Myometrial cell (primary cell): Measurements from ENCODE around the gene CTSF. TPM values are rescaled to one million over a fixed set of nuclear protein-coding genes. Genes with fewer than 3 reads are reported as not detected.

Source experiments
- total RNA-seq: library from RNA; depleted of rRNA; stranded (reverse); fragments of >200 nt; gene quantifications from 2 replicates; pipeline ENCODE4 v1.2.3, GENCODE V29; 2015

The CTSF gene
- 9.5 and 14.5 TPM in 2 replicates for total RNA-seq

DNA sequence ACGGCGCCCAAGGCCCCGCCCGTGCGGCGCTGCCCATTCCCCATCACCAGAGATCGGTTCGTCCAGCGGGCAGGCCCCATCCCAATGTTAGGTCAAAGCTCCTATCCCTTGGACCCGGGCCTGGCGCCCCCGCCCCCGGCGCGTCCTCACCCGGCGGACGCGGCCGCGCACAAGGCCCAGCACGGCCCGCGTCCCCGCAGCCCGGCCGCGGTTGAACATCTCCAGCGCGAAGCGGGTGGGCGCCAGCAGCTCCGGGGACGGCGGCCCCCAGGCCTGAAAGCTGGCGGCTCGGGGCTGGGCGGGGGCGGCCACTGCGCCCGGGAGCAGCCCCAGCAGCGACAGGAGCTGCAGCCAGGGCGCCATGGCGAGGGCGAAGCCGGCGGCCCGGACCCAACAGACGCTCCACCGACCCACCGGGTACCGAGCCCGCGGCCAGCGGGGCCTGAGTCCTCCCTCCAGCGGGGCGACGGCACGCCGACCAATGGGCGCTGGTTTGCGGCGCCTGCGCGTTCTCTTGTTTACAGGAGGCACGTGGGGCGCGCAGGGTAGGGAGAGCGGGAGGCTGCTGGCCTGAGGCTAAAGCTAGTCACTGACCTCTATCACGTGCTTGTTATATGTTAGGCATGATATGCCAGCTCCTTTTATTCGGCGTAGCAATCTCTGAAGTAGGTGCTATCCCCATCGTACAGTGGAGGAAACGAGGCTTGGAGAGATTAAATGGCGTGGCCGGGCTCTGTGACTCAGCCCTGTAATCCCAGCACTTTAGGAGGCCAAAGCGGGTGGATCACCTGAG lies at the start of gene CTSF:
TSS of gene CTSF (minus strand) at position 483 of the 793 bp plus-strand sequence. CDS start at position 363, 120 bp downstream.

DNA sequence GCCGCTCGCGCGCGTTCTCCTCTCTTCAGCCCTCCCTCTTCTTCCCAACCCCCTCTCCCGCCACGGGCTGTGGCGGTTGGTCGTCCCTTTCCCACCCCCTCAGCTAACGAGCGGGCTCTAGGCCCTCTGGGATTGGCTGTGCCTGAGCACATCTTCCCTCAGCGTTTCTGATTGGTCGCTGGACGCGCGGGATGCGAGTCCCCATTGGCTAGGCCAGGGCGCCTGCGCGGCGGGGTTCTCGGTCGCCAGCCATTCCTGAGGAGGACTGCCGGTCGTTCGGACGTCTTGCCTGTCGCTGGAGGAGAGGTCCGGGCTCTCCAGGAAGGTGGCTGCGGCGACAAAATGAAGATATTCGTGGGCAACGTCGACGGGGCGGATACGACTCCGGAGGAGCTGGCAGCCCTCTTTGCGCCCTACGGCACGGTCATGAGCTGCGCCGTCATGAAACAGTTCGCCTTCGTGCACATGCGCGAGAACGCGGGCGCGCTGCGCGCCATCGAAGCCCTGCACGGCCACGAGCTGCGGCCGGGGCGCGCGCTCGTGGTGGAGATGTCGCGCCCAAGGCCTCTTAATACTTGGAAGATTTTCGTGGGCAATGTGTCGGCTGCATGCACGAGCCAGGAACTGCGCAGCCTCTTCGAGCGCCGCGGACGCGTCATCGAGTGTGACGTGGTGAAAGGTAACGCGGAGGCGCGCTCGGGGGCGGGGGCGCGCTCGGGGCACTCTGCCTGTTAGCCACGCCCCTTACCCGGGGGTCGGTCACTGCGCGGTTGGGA lies 48.2 kb upstream of the CTSF start, which contains the start of gene RBM14:
TSS of gene RBM14 (plus strand) at position 252 of the 776 bp plus-strand sequence. CDS start at position 343, 91 bp downstream.

GRCh38 chr11:66592457-66593302 lies 24.3 kb upstream of the CTSF start, which contains the start of the genes CCDC87 and CCS:
CCDC87 (minus strand) TSS chr11:66593063; CDS start chr11:66593015, 48 bp downstream.
CCS (plus strand) TSS chr11:66593185; CDS start chr11:66593262, 77 bp downstream.

GRCh38 chr11:66546368-66546965 lies 21.9 kb downstream of the CTSF start, which contains the start of gene ACTN3:
ACTN3 (plus strand) TSS chr11:66546903; CDS start chr11:66546938, 35 bp downstream.

DNA sequence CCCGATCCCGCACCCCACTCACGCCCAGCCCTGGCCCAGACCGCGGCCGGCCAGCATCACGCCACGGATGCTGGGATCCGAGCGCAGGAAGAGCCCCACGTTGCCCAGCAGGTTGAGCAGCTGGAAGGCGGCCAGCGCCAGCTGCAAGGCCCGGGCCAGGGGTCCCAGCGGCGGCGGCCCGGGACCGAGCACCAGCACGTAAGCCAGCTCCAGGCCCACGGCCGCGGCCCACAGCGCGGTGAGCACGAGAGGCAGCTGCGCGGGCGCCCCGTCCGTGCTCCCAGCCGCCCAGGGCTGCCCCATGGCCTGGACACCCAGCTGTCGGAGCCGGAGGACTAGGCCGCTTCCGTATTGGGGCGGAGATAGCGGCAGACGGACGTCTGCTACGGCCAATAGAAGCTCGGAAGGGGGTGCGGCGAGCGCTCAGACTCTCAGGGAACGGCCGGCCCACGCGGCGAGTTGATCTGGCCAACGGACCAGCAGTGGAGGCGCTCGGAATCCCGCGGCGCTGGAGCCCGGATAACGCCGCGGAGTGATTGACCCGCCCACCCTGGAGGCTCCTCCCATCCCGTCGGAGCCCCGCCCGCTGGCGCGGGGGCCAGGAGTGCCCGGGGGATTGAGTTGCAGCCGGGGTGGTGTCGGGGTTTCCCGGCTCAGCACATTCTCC lies 22.6 kb downstream of the CTSF start, which contains the start of gene ZDHHC24:
TSS of gene ZDHHC24 (minus strand) at position 348 of the 667 bp plus-strand sequence. CDS start at position 303, 45 bp downstream.

Other genes with a start within 250 kb of the CTSF start
- gene RIN1, start 232.2 kb downstream of the CTSF start, total RNA-seq = 58.8 and 68.3 TPM in 2 replicates
- 64.0 and 74.1 TPM in 2 replicates for gene BRMS1, start 223.5 kb downstream of the CTSF start, total RNA-seq
- 45.0 and 50.2 TPM in 2 replicates for gene B4GAT1, start 221.0 kb downstream of the CTSF start, total RNA-seq
- gene SLC29A2, start 196.8 kb downstream of the CTSF start, total RNA-seq = 0.71 and 1.2 TPM in 2 replicates
- not detected in 2 replicates for gene NPAS4, start 147.6 kb downstream of the CTSF start, total RNA-seq
- gene MRPL11, start 129.8 kb downstream of the CTSF start, total RNA-seq = 63.1 and 66.9 TPM in 2 replicates
- gene PELI3, start 101.7 kb downstream of the CTSF start, total RNA-seq = 5.3 and 6.3 TPM in 2 replicates
- gene DPP3, start 88.2 kb downstream of the CTSF start, total RNA-seq = 60.1 and 79.0 TPM in 2 replicates
- 30.8 and 39.8 TPM in 2 replicates for gene BBS1, start 58.0 kb downstream of the CTSF start, total RNA-seq
- 23.9 and 28.5 TPM in 2 replicates for gene ZDHHC24, start 22.6 kb downstream of the CTSF start, total RNA-seq
- gene ACTN3, start 21.7 kb downstream of the CTSF start, total RNA-seq = under 0.01 and 0.18 TPM in 2 replicates
- gene CCDC87, start 24.5 kb upstream of the CTSF start, total RNA-seq = under 0.01 and 0.35 TPM in 2 replicates
- gene CCS, start 24.6 kb upstream of the CTSF start, total RNA-seq = 32.4 and 40.1 TPM in 2 replicates
- gene RBM14, start 48.0 kb upstream of the CTSF start, total RNA-seq = 34.2 and 34.9 TPM in 2 replicates
- 96.6 and 136 TPM in 2 replicates for gene RBM4, start 70.1 kb upstream of the CTSF start, total RNA-seq
- gene RBM4B, start 109.3 kb upstream of the CTSF start, total RNA-seq = 21.0 and 22.3 TPM in 2 replicates
- gene SPTBN2, start 160.6 kb upstream of the CTSF start, total RNA-seq = 0.18 and 0.29 TPM in 2 replicates